Measurements from ENCODE around the gene MAD2L2.
"Not testable (repeated sequence)": the region's sequence is repeated elsewhere in the genome, so short reads cannot be mapped to it uniquely, and the experiment has no call there.

MAD2L2 gene

DNA sequence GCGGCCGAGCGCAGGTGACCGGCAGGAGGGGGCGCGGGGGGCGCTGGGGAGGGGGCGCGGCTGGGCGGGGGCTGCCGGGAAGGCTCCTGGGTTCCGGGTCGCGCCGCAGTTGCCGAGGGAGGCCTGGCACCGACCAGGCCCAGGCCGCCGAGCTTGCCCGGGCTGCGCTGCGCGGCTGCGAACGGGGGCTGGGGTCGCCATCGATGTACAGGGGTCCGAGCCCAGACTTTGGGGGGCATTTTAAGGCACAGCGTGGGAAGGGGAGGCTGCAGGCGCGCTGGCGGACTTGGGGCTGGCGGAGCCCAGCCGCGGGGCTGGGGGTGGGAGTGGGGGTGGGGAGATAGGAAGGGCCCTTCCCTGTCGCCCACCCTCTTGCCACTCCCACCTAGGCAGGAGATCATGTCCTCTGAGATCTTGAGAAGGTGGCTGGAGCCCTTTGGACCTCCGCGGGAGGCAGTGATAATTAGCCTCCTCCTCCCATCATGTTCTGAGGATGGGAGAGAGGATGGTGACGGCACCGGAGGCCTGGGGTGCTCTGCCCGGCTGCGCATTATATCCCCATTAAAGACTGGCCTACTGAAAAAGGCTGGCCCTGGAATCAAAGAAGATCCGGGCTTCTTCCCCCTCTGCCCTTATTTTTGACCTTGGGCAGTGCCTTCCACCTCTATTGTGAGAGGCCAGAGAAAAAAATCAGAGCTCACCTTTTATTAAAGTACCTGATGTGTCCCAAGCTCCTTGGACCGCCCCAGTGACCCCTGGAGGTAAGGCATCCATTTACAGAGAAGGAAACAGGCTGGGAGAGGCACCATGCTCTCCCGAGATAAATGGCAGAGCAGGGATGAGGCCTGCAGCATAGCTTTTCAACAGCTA, 25.8 kb downstream of the MAD2L2 start:
- H3K27ac ChIP-seq, result no peak overlapping the region
- DNase-seq (ENCODE audit: low read depth, low spot score), result no peak

DNA sequence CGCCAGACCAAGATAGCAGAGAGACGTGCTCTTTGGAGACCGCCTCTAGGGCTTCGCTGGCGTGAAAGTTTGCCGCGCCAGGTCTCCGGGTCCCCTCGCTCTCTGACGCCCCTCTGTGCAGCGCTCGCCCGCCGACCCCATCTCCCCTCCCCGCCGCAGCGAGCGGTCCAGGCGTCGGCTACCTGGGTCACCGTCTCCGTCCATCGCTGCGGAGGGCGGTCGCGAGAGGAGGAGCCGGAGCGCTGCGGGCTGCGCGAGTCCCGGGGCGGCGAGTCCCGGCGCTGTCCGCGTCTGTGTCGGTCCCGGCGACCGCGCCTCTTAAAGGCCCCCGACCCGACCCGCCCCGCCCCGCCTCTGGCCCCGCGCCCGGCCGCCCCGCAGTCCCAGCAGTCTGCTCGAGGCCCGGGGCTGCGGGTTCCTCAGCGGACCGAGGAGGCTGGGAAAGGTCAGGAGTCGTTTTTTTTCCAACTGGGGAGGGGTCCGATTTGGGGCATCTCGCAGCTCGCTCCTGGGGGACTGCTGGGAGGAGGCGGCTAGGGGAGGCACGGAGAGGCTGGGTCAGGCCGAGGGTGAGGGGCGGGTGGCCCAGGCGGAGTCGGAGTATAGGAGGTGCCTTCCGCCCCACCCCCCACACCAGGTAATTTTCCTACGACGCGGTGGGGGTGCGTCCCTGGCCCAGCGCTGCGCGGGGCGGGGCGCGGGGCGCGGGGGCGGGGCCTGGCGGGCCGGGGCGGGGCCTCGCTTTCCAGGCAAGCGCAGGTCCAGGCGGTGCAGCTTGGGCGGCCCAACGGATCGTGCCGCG, 26.6 kb downstream of the MAD2L2 start, which contains the start of the genes FBXO2 and FBXO44:
FBXO2 (minus strand) TSS at position 293 of the 802 bp plus-strand sequence; CDS start at position 204, 89 bp downstream.
FBXO44 (plus strand) TSS at position 741 of the 802 bp plus-strand sequence. CDS start 959 bp downstream, outside the sequence.
- H3K27ac ChIP-seq, result peak within 1 kb of the TSS; percentile 47
- DNase-seq (ENCODE audit: low read depth, low spot score), result no peak

DNA sequence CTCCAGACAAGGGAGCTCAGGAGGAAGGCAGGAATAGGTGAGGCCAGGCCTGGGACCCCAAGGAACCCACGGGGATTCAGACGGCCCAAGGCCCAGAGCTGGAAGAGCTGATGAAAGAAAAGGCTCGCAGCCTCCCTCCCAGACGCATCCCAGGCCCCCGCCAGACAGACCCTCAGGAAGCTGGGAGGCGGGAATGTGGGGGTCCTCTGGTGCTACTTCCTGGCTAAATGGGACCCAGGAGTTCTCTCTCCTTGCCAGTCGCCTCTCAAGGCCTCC, 27.1 kb downstream of the MAD2L2 start:
- H3K27ac ChIP-seq, result peak overlapping the region; percentile 47
- DNase-seq (ENCODE audit: low read depth, low spot score), result no peak

- H3K27ac ChIP-seq, result peak overlapping the region; percentile 47
- no peak for DNase-seq (ENCODE audit: low read depth, low spot score)
These were observed 27.7 kb downstream of the MAD2L2 start for GRCh38 chr1:11653101-11653860.

- H3K27ac ChIP-seq, result no peak overlapping the region
- no peak for DNase-seq (ENCODE audit: low read depth, low spot score)
These were observed 28.7 kb downstream of the MAD2L2 start for GRCh38 chr1:11652203-11652780.

DNA sequence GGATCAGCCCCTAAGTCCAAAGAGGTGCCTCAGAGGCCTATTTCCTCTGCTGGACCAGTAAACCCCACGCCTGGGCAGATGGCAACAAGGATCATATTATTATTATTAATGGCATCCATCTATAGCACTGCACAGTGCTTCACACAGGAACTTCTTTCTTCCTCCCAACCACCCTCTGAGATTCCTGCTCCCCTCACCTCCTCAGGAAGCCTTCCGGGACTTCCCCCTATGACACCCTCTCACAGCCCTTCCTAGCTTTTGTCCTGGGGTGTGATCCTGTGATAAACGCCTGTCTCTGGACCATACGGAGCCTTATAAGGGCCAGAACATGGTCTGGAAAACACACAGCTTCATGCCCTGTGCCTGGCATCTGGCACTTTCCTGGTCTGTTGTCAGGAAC, 29.9 kb downstream of the MAD2L2 start:
- DNase-seq (ENCODE audit: low read depth, low spot score), result no peak
- no peak overlapping the region for H3K27ac ChIP-seq

DNA sequence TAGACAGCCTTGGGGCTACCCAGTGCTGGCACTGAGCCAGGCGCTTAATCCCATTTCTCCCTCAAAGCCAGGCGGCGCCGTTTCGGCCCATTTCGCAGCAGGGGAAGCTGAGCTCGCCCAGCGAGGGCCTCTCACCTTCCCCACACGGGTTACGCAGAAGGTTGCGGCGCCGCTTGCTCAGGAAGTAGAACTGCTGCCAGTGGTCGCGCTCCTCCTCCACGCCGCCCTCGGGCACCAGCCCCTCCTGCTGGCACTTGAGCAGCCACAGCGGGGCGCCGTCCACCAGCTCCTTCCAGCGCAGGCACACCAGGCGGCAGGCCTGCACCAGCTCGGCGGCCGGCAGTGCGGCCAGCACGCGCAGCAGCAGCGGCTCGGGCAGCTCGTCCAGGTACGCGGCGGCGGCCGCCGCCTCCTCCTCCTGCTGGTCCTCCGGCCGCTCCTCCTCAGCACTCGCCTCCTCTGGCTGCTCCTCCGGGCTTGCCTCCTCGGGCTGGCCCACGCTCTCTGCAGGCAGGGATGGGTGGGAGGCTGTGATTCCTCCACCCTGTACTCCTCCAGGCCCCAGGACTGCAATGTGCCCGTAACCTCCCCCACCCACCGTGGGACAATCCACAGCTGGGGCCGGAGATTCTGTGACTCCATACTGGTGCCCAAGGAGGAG, 30.5 kb downstream of the MAD2L2 start:
- no peak overlapping the region for H3K27ac ChIP-seq
- no peak for DNase-seq (ENCODE audit: low read depth, low spot score)

DNA sequence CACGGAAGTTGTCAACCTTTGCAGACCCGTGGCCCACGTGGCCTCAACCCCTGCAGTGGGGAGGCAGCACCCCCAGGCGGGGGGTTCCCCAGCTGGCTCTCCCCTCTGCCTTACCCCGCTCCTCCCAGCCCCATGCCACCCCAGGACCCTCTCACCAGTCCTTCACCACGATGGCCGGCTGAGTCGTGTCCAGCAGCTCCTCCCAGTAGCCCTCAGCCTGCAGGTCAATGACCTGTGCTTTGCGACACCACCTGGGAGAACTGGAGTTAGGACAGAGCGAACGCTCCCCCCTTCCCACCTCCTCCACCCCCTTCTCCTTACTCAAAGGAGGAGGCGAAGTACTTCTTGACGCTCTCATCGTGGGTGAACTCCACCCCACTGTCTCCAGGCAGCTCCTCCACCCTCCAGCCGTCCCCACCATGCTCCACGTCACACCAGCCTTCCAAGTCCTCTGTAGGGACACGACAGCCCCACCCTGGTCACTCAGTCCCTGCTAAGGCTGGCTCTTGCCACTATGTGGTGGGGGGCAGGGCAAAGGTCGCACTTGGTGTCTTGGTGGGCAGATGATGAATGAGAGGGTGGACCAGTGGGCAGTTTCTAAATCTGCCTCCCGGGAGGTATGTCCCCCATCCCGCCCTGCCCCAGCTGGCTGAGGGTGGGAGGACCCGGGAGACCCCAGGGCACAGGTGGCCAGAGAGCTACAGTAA, 31.2 kb downstream of the MAD2L2 start:
- H3K27ac ChIP-seq, result no peak overlapping the region
- no peak for DNase-seq (ENCODE audit: low read depth, low spot score)

DNA sequence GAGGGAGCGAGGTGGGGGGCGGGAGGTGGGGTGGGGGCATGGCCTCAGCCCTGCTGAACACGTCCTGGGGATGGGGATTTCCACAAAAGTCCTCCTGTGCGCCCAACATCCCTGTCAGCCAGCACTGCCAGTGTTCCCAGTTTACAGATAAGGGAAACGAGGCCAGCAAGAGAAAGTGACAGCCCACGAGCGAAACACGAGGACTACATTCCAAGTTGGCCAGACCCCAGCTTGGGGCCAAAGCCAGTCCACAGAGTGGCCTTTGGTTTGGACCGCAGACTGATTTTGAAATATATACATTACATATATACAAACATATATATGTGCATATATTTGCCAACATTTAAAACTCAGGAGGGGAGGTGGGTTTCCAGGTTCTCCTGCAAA, 31.7 kb downstream of the MAD2L2 start:
- DNase-seq (ENCODE audit: low read depth, low spot score), result no peak
- no peak overlapping the region for H3K27ac ChIP-seq

GRCh38 chr1:11648732-11649158, 32.2 kb downstream of the MAD2L2 start:
- H3K27ac ChIP-seq, result no peak overlapping the region
- DNase-seq (ENCODE audit: low read depth, low spot score), result no peak

DNA sequence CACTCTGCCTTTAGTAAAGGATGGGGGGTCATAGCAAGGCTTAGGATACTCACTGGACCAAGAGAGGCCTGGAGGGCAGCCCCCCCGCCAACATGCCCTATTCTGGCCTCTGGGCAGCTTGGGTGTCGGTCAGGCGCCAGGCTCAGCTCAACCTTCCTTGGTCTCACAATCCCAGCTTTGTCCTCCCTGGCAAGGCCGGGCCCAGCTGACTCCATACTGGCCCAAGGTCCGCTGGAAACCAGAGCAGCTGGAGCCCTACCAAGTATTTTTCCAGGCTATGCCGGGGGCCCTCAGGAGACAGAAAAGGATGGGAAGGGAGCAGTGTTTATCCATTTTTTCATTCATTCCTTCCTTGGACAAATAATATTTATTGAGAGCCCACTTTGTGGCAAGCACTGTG, 32.9 kb downstream of the MAD2L2 start:
- no peak for DNase-seq (ENCODE audit: low read depth, low spot score)
- H3K27ac ChIP-seq, result no peak overlapping the region

DNA sequence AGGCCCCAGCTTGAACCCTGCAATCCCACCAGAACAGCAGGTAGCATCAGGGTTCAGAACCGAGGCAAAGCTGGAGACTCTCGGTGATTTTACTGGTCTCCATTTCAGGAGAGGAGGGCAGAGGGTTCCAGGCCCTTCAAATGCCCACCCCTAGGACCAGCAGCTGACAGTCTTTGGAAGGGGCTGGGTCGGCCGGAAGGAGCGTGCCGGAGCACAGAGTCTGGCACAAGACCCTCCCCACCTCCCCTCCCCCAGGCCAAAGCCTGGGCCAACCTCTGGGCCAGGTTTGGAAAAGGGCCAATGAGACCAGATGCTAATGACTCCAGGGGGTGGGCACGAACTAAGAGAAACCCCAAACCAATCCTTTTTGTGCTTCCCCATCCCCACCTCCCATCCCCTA, 33.6 kb downstream of the MAD2L2 start:
- H3K27ac ChIP-seq, result no peak overlapping the region
- no peak for DNase-seq (ENCODE audit: low read depth, low spot score)

GRCh38 chr1:11646317-11646716, 34.6 kb downstream of the MAD2L2 start:
- no peak overlapping the region for H3K27ac ChIP-seq
- DNase-seq (ENCODE audit: low read depth, low spot score), result no peak

- H3K27ac ChIP-seq, result no peak overlapping the region
- DNase-seq (ENCODE audit: low read depth, low spot score), result no peak
These were observed 35.2 kb downstream of the MAD2L2 start for GRCh38 chr1:11645670-11646265.

GRCh38 chr1:11645270-11645669, 35.7 kb downstream of the MAD2L2 start:
- H3K27ac ChIP-seq, result no peak overlapping the region
- no peak for DNase-seq (ENCODE audit: low read depth, low spot score)

DNA sequence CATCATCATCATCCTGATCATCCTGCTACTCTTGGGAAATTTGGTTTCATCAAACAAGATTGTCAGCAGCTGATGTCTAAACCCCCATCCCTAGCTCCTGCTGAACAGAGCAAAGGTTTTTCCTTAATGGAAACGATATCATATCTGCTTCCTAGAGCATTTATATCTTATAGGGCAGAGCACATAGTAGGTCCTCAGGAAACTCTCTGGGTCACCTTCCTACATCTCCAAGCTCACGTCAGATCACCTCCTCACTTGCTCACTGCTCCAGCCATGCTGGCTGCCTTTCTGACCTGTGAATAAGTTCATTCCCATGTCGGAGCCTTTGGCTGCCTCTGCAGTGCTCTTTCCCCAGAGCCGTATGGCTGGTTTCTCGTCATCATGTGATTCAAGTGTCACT, 37.2 kb downstream of the MAD2L2 start:
- H3K27ac ChIP-seq, result no peak overlapping the region
- no peak for DNase-seq (ENCODE audit: low read depth, low spot score)

DNA sequence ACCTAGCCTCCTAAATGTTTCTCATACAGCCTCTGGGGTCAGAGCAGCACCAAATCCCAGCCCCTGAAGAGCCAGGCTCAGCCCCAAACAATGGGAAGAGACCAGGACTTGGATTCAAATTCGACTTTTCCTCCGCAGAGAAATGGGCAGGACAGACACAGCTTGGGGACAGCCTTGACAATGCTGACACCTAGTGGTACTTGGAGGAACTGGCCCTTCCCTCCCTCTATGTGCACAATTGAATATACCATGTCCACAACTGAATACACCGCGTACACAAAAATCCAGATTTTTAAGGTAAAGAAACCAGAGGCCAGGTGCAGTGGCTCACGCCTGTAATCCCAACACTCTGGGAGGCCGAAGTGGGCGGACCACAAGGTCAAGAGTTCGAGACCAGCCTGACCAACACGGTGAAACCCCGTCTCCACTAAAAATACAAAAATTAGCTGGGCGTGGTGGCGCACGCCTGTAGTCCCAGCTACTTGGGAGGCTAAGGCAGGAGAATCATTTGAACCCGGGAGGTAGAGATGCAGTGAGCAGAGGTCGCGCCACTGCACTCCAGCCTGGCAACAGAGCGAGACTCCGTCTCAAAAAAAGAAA, 38.4 kb downstream of the MAD2L2 start:
- H3K27ac ChIP-seq; DNase-seq (ENCODE audit: low read depth, low spot score): not testable (repeated sequence)

DNA sequence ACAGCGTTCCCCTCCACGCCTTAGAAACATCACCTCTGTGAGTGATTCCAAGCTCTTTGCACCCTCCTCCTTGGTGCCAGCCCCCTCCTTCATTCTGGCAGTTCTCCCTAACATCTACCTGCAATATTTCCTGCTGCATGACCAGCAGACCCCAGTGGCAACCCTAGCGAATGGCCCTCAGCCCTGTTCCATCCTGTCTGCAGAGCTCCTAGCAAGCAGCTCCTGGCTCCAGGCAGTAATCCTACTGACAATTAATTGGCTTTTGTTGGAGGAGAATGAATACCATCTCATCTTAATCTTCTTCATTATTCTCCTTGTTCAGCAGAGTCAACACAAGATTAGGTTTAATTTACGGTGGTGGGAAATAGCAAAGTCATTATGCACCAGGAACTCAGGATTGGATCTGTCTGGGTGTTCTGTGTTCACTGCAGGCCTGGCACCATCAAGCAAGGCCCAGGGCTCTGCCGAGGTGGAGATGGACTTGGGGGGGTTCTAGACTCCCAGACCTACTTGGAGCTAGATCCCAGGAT, 39.1 kb downstream of the MAD2L2 start:
- no peak overlapping the region for H3K27ac ChIP-seq

More for the DNA sequence above, 39.1 kb downstream of the MAD2L2 start:
- DNase-seq (ENCODE audit: low read depth, low spot score), result no peak

Data from epithelial cell of prostate (primary cell).